ENCODE measurements around the gene TAS1R1.
A peak's percentile ranks its signal among the peaks of the same experiment; 100 is the strongest.
"Not testable (repeated sequence)": the region's sequence is repeated elsewhere in the genome, so short reads cannot be mapped to it uniquely, and the experiment has no call there.

The TAS1R1 gene

GRCh38 chr1:6588893-6589520 is 33.9 kb downstream of the TAS1R1 start:
- DNase-seq (ENCODE audit: low spot score) = no peak

DNA sequence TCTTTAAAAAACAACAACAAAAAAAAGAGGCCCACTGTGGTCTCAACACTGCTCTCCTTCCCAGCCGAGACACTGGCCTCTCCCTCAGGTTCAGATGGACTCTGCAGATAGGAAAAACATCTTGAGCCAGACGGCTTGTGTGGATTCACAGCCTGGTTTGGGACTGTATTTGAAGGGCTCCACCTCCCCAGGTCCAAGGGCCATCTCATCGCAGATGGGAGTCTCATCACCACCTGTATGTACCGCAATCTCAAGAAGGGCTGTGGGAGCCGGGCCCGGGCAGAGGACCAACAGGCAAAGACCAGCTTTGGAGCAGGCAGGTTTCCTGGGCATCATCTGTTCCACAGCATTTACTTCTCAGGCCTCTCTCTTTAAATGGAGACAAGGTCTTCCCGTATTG is 34.9 kb downstream of the TAS1R1 start:
- no peak for DNase-seq (ENCODE audit: low spot score)

DNA sequence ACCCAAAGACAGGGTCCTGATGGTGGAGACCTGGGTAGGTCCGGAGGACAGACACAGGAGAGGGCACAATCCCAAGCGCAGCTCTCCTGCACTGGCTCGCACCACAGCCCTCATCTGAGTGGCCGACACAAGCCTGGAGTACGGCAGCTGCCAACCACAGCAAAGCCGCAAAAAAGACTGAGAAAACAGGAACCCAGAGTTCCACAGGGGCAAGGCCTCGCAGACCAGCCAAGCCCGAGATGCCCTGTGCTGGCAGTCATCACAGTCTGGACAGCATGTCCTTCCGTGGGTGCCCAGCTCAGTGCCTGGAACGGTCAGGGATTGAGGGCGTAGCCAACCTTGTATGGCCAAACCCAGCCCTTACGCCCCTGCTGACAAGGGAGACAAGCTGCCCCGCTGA is 36.1 kb downstream of the TAS1R1 start:
- no peak for DNase-seq (ENCODE audit: low spot score)

- DNase-seq (ENCODE audit: low spot score) = no peak
Observed at GRCh38 chr1:6591644-6592043, 36.5 kb downstream of the TAS1R1 start.

GRCh38 chr1:6592441-6592840 is 37.3 kb downstream of the TAS1R1 start:
- DNase-seq (ENCODE audit: low spot score) = no peak

DNA sequence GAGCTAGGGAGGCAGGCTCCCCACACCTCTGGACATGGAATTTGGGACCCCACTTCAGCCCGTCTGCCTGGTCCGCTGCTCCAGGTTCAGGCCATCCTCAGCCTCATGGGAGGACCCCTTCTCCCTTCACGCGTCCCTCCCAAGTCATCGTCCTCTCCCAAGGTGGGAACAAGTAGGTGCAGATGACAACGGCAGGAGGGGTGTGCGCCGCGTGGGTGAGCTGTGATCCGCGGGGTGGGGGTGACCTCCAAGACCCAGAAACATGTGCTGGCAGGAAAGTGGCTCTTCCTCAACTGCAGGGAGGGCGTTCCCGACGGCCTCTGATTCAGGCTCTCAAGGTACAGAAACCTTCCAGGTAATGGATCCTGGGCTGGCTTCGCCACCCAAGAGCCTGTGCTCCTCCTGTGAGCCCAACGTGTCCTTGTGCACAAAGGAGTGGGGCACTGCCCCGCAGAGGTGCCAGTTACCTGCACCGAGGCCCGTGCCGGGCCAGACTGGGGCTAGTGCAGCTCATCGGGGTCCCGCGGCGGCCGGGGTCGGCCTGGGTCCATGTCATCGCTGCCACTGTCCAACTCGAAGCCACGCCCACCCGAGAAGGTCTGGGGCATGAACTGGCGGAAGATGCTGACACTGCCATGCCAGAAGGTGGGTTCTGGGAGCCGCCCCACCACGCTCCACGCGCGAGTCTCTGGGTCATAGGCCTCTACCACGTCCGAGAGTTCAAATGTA is 37.9 kb downstream of the TAS1R1 start:
- no peak for DNase-seq (ENCODE audit: low spot score)

DNA sequence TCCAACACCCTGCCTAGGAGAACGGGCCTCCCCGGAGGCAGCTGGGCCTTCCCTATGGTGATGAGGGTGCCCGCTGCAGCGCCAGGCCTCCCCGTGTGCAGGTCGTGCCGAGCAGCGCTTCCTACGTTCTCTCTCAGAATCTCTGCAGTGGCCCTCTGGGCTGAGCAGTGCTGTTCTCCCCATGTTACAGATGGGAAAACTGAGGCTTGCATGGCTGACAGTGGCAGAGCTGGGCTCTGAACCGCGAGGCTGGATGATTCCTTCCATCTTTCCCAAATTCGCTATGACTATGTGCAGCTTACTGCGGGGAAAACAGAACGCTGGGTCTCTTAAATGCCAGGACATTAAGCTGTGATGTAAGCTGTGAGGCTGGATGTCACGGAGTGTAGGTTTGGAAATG is 38.7 kb downstream of the TAS1R1 start:
- no peak for DNase-seq (ENCODE audit: low spot score)

DNA sequence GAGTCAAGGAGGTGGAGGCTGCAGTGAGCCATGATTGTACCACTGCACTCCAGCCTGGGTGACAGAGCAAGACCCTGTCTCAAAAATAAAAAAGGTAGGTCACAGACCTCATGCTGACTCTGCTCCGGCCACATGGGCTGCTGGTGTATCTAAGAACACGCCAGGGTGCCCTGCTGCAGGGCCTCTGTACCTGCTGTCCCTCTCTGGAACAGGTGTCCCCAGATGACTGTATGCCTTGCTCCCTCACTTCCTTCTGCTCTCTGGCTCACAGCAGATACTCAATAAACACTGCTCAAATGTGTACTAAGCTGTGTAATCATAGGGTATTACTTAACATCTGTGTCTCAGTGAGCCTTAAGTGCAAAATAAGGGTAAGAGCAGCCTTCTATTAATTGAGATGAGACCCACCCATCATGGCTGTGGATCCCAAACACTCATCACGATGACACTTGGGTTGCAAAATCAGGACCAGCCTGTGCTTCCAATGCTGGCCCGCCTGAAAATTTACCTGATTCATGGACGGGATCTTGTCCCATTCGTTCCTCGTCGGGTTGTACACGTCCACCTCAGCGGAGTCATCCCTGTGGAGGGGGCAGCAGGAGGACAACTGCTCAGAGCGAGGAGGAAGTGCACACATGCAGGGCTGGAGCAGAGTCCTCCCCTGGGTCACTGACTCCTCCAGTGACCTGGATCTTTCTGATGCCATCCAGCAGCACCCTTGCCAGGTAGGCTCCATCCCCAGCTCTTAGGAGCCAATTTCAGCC is 40.1 kb downstream of the TAS1R1 start:
- no peak for DNase-seq (ENCODE audit: low spot score)

- no peak for DNase-seq (ENCODE audit: low spot score)
Observed at GRCh38 chr1:6596351-6596750, 41.2 kb downstream of the TAS1R1 start.

GRCh38 chr1:6596886-6597776 is 42.0 kb downstream of the TAS1R1 start:
- no peak for DNase-seq (ENCODE audit: low spot score)

DNA sequence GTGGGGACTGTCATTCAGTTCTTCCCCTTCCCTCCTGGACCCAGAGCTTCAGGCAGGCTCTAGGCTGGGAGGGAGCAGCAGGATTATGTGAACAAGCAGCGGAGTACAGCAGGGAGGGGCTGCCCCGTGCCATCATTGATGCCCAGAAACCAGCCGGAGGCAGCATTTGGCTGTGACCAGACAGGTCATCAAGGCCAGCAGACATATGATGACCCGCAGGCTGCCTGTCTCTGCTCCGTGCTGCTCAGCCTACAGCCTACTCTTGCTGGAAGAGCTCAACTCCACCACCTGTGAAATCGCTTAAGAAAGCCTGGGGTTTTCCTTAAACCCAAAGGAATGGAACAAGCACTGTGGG is 42.6 kb downstream of the TAS1R1 start:
- DNase-seq (ENCODE audit: low spot score) = no peak

DNA sequence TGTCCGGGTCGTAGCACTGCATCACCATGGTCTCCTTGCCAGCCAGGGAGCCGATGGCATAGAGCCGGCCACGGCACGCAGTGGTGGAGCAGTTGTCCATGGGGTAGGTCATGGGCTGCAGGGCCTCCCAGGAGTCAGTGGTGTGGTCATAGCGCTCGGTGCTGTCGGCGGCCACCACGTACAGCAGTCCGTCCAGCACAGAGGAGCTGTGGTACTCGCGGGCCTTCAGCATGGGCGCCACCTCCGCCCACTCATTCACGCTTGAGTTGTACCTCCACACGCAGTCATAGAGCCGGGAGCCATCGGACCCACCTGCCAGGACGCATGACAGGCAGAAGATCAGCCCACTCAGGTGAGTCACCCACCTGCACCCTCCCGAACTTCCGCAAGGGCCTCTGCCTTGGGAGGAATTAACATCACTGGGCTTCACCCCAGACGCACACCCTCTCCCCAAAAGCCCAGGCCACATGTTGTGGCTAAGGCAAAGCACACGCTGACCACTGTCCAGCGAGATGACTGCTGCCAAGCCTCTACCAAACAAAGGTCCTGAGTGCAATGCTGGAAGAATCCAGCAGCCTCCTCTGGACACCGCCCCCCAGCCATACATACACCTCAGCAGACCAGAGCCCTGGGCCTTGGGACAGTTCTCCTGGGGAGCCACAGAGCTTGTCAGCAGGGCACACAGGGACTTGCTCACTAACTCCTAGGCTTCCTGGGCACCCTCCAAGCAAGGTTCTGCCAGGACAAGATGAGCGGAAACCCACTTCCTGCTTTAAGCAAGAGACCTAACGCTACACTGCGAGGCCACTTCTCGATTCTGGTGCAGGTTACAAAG is 44.3 kb downstream of the TAS1R1 start:
- peak; percentile 48 for DNase-seq (ENCODE audit: low spot score)

- DNase-seq (ENCODE audit: low spot score) = not testable (repeated sequence)
Observed at GRCh38 chr1:6599991-6600390, 44.9 kb downstream of the TAS1R1 start.

DNA sequence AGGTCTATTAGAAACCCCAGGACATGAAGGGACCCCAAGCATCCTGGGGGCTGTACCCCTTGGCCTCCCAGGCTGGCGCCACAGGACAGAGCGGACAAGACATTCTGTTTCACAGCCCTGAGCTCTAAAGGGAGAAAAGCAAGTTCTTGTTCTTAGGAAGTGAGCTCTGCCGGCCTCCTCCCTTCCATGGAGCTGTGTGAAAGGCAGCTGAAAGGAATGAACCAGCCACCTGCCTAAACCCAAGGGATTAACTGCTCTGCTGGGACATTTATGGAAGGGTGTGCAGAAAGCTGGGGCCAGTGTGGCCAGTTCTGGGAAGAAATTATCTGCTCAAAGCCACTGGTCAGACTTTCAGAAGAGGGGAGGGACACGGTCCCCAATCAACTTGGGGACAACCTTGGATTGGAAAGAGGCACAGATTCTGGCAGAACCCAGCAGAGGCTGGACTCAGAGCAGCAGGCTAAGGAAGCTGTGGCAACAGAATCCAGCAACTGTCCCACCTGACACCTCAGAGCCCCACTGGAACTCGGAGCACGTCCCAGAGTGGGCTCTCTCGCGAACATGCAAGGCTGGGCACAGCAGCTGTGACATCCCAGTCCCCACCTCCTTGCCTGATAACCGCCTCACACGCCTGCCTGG is 45.4 kb downstream of the TAS1R1 start:
- no peak for DNase-seq (ENCODE audit: low spot score)

- peak; percentile 87 for DNase-seq (ENCODE audit: low spot score)
Observed at GRCh38 chr1:6601049-6601922, 46.2 kb downstream of the TAS1R1 start.

DNA sequence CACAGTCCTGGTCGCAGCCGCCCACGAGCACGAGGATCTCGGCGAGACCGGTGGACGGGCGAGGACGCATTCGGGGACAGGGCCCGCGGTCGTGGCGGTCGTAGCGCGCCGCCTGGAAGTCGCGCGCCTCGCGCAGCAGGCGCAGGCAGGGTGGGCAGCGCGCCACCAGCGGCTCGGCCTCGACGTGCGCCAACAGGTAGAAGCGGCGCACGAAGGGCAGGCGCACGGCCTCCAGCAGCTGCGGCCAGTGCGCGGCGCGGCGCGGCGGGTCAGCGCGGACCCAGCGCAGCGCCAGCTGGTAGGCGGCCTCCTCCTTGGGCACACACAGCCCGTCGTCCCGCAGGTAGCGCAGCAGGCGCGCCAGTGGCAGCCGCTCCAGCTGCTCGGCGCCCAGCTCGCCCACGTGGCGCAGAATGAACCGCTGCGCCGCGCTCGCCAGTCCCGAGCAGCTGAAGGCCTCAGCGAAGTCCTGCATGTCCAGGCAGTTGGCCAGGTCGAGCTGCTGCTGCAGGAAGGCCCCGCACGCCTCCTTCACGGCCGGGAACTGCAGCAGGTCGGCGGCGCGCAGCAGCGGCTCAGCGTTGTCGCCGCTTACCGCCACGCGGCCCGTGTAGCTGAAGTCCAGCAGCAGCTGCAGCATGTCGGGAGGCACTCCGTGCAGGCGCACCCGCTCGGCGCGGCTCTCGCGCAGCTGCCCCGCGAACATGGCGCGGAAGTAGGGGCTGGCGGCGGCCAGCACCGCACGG is 47.0 kb downstream of the TAS1R1 start:
- DNase-seq (ENCODE audit: low spot score) = no peak

DNA sequence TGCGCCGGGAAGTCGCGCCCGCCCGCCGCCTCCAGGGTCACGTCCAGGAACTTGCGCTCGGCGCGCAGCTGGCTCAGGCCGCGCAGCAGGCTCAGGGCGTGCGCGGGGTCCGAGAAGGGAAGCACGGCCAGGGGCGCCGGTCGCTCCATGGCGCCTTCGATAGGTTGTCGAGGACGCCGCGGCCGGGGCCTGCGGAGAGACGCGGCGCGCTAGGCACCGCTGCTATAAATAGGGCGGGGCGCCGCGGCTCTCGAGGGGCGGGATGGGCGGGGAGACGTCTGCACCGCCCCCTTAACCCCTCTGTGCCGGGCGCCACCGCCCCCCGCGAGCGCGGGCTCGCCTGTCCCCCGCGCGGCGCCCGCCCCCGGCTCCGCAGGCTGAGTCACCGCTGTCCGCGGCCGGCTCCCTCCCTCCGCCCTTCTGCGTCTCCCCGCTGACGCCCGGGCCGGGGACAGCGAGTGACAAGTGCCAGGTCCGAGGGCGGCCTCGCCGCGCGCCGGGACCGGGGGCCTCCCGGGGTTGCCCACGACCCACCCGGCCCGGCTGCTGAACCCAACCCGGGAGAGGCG is 47.6 kb downstream of the TAS1R1 start, which contains the start of gene KLHL21:
Gene KLHL21, minus strand, starts transcription at position 201 of the 569 bp plus-strand sequence. Its CDS starts 52 bp downstream, at position 149.
- DNase-seq (ENCODE audit: low spot score) = peak; percentile 85

- DNase-seq (ENCODE audit: low spot score) = peak; percentile 81
Observed at GRCh38 chr1:6603238-6603914, 48.3 kb downstream of the TAS1R1 start.
